IPS DF 6.9 (cell line): ENCODE data around the gene NFKB2.

ENCODE experiments used
- DNase-seq: peaks from one replicate; pipeline ENCODE4 v3.0.0-alpha.2; 2013; ENCODE audit warnings: low read depth, low spot score
- H3K27ac ChIP-seq: one replicate; pipeline ENCODE4 v1.5.1; 2013; ENCODE audit warnings: low read length, control low read depth
- H3K27me3 ChIP-seq: 2 replicates; pipeline ENCODE4 v1.6.1; 2013; ENCODE audit warnings: mild to moderate bottlenecking, low read length; ENCODE audit not compliant: control insufficient read depth, insufficient read depth
- H3K36me3 ChIP-seq: 2 replicates; pipeline ENCODE4 v1.6.1; 2013; ENCODE audit warnings: low read length; ENCODE audit not compliant: control insufficient read depth, insufficient read depth
- H3K4me1 ChIP-seq: 2 replicates; pipeline ENCODE4 v1.6.1; 2013; ENCODE audit warnings: low read length; ENCODE audit not compliant: control insufficient read depth, insufficient read depth
- H3K4me3 ChIP-seq: 2 replicates; pipeline ENCODE4 v1.5.1; 2013; ENCODE audit warnings: mild to moderate bottlenecking, low read length
- H3K9me3 ChIP-seq: 2 replicates; pipeline ENCODE4 v1.6.1; 2013; ENCODE audit warnings: low read length, inconsistent platforms; ENCODE audit not compliant: control insufficient read depth, insufficient read depth
- WGBS: extraction: QIAGEN DNeasy Blood & Tissue Kit; methylation state at CpG from one replicate; pipeline ENCODE4 v1.1.7; 2013; ENCODE audit warnings: mixed read lengths, missing lambda C conversion rate; ENCODE audit not compliant: insufficient read length, insufficient coverage; 5-methylcytosine and 5-hydroxymethylcytosine counted together

NFKB2 gene

GRCh38 chr10:102408728-102409603 is 13.5 kb downstream of the NFKB2 start:
- H3K27me3 ChIP-seq, result peaks cover 16% of the 10 kb centered on the region
- H3K36me3 ChIP-seq, result no peaks in the 10 kb centered on the region
- no CpG with 5 or more reads among the region's 103 CpGs for WGBS
- H3K27ac ChIP-seq, result no peak overlapping the region
- no peak for DNase-seq
- H3K4me1 ChIP-seq, result peaks cover 6% of the 10 kb centered on the region; the same call in 1 of the 2 replicates
- H3K4me3 ChIP-seq, result peak overlapping the region; percentile 40; the same call in 1 of the 2 replicates
- H3K9me3 ChIP-seq, result no peaks in the 10 kb centered on the region

GRCh38 chr10:102409604-102410428 is 14.3 kb downstream of the NFKB2 start:
- H3K4me1 ChIP-seq, result peaks cover 6% of the 10 kb centered on the region; the same call in 1 of the 2 replicates
- H3K9me3 ChIP-seq, result no peaks in the 10 kb centered on the region
- peak overlapping the region; percentile 45; the same call in 1 of the 2 replicates for H3K4me3 ChIP-seq
- H3K27ac ChIP-seq, result no peak overlapping the region
- no peaks in the 10 kb centered on the region for H3K36me3 ChIP-seq
- DNase-seq, result no peak
- 100% methylated on average over 1 of the region's 24 CpGs for WGBS
- H3K27me3 ChIP-seq, result peaks cover 16% of the 10 kb centered on the region

- Histone ChIP-seq H3K27me3 (peaks cover 16% of the 10 kb centered on the region), H3K27ac (no peak overlapping the region), H3K4me3 (peak overlapping the region; percentile 45; the same call in 1 of the 2 replicates), H3K36me3 (no peaks in the 10 kb centered on the region), H3K4me1 (peaks cover 6% of the 10 kb centered on the region; the same call in 1 of the 2 replicates), H3K9me3 (no peaks in the 10 kb centered on the region)
- WGBS, result no CpG with 5 or more reads among the region's 48 CpGs
- DNase-seq, result no peak
Observed at GRCh38 chr10:102410429-102411073, 15.0 kb downstream of the NFKB2 start.

GRCh38 chr10:102411341-102412255 is 16.1 kb downstream of the NFKB2 start:
- H3K27ac ChIP-seq, result no peak overlapping the region
- no peaks in the 10 kb centered on the region for H3K36me3 ChIP-seq
- no CpG with 5 or more reads among the region's 14 CpGs for WGBS
- H3K4me3 ChIP-seq, result no peak overlapping the region
- peaks cover 16% of the 10 kb centered on the region for H3K27me3 ChIP-seq
- H3K4me1 ChIP-seq, result peaks cover 6% of the 10 kb centered on the region; the same call in 1 of the 2 replicates
- DNase-seq, result no peak
- H3K9me3 ChIP-seq, result no peaks in the 10 kb centered on the region

GRCh38 chr10:102412293-102412692 is 16.8 kb downstream of the NFKB2 start:
- WGBS, result no CpG with 5 or more reads among the region's 10 CpGs
- peaks cover 16% of the 10 kb centered on the region for H3K27me3 ChIP-seq
- H3K27ac ChIP-seq, result no peak overlapping the region

GRCh38 chr10:102413053-102413705 is 17.7 kb downstream of the NFKB2 start:
- peaks cover 5% of the 10 kb centered on the region; the same call in 1 of the 2 replicates for H3K4me1 ChIP-seq
- H3K27me3 ChIP-seq, result peaks cover 14% of the 10 kb centered on the region
- no peaks in the 10 kb centered on the region for H3K9me3 ChIP-seq
- WGBS, result no CpG with 5 or more reads among the region's 5 CpGs
- no peak overlapping the region for H3K27ac ChIP-seq
- DNase-seq, result no peak
- H3K36me3 ChIP-seq, result no peaks in the 10 kb centered on the region
- H3K4me3 ChIP-seq, result no peak overlapping the region

More at GRCh38 chr10:102412293-102412692, 16.8 kb downstream of the NFKB2 start:
- no peak for DNase-seq
- Histone ChIP-seq H3K9me3 (no peaks in the 10 kb centered on the region), H3K36me3 (no peaks in the 10 kb centered on the region), H3K4me1 (peaks cover 6% of the 10 kb centered on the region; the same call in 1 of the 2 replicates), H3K4me3 (no peak overlapping the region)

GRCh38 chr10:102413806-102414561 is 18.5 kb downstream of the NFKB2 start:
- H3K27ac ChIP-seq, result no peak overlapping the region
- no peaks in the 10 kb centered on the region for H3K9me3 ChIP-seq
- no peak overlapping the region for H3K4me3 ChIP-seq
- no peaks in the 10 kb centered on the region for H3K36me3 ChIP-seq
- DNase-seq, result no peak
- H3K27me3 ChIP-seq, result peaks cover 12% of the 10 kb centered on the region
- peaks cover 8% of the 10 kb centered on the region for H3K4me1 ChIP-seq
- no CpG with 5 or more reads among the region's 16 CpGs for WGBS

- no peak for DNase-seq
- H3K27ac ChIP-seq, result no peak overlapping the region
- H3K36me3 ChIP-seq, result no peaks in the 10 kb centered on the region
- no peak overlapping the region for H3K4me3 ChIP-seq
- peaks cover 6% of the 10 kb centered on the region for H3K27me3 ChIP-seq
- H3K4me1 ChIP-seq, result peaks cover 5% of the 10 kb centered on the region
- H3K9me3 ChIP-seq, result no peaks in the 10 kb centered on the region
- WGBS, result no CpG with 5 or more reads among the region's 20 CpGs
Observed at GRCh38 chr10:102414749-102415148, 19.2 kb downstream of the NFKB2 start.
